NCI-H1048 (cell line): ENCODE results near the gene INO80E.

Source experiments
- DNase-seq: peaks from one replicate; lab custom pipeline; 2025; lab: John Stamatoyannopoulos, UW

Gene INO80E

GRCh38 chr16:29975811-29976511 is 20.1 kb upstream of the INO80E start:
- DNase-seq: no peak

DNA sequence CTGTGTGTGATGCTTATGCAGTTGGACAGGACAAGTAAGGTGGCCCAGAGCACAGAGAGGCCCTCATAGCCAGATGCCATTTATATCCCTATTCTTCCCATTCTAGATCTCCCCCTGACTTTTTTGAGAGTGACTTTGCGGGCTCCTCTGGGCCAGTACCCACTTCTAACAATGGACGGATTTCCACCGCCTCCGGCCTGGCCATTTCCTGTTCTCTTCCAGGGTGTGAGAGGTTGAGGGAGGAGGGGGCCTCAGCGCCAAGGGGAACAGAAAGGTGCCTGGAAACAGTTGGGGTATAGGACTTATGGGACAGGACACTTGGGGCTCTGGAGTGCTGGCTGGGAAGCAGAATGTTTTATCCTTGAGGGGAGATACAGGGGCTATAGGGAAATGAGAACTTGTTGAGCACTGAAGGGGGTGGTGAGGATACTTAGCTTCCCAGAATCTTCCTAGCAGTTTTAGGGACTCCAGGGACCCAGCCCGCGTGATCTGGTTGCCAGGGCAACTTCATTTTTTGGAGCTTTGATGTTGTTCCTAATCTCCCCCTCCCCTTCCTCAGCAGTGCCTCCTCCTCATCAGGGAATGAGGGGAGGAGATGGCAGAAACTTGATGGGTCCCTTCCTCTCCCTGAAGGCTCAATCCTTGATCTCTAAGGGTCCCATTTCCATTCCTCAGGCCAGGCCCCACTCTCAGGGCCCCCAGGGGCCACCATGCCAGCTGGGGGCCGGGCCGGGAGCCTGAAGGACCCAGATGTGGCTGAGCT is 18.8 kb upstream of the INO80E start:
- DNase-seq: no peak

DNA sequence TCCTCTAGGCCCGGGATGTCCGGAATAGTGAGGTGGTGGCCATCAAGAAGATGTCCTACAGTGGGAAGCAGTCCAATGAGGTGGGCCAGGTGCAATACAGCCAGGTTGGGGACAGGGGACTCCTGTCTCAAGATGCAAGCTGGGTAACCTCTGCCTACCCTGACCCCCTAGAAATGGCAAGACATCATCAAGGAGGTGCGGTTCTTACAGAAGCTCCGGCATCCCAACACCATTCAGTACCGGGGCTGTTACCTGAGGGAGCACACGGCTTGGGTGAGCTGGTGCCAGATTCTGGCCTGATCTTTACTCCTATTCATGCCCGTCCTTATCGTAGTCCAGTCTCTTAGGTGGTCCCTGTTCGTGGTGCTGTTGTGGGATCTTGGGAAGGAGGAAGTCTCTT is 18.0 kb upstream of the INO80E start:
- no peak for DNase-seq

DNA sequence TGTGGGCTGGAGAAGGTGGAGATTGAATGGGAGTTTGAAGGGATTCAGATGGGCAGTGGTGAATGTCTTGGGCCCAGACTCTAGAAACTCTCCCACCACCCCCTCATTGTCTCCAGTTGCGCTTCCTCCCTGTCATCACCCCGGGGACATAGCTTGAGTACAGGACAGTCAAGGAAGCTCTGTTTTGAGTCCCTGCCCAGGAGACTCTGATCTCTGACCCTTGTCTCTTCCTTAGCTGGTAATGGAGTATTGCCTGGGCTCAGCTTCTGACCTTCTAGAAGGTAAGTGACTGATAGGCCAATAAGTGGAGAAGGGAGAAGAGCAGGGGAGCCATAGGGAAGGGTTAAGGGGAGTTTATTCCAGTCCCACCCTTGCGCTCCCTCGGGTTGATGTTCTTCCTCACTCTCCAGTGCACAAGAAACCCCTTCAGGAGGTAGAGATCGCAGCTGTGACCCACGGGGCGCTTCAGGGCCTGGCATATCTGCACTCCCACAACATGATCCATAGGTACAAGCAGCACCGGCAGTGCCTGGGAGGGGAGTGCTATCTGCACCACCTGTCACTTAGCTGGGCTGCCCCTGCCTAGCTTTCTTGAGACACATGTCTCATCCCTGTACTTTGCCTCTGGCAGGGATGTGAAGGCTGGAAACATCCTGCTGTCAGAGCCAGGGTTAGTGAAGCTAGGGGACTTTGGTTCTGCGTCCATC is 17.3 kb upstream of the INO80E start:
- no peak for DNase-seq

GRCh38 chr16:29982560-29983419 is 13.3 kb upstream of the INO80E start:
- DNase-seq: no peak

DNA sequence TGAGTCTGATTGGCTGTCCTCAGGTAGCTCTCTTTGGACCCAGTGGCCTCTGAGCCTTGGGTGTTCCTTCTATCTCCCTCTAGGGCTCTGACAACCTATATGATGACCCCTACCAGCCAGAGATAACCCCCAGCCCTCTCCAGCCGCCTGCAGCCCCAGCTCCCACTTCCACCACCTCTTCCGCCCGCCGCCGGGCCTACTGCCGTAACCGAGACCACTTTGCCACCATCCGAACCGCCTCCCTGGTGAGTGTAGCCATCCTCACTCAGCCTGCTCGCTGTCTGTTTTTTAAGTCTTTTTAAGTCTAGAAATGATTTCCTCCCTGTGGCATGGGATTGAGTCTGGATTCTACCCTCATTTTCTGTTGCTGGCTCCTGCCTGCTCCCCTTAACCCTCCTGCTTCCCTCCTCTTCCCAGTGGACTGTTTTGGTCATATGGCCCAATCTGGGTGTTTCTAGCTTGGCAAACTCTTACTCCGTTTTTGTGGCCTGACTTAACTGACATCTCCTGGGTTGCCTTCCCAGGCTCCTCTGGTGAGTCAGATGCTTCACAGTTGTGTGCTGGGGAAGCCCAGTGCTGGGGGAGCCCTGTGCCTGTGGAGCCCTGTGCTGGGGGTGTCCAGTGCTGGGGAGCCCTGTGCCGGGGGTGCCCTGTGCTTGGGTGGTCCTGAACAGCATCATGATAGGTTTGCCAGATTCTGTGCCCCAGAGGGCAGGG is 12.5 kb upstream of the INO80E start:
- no peak for DNase-seq

DNA sequence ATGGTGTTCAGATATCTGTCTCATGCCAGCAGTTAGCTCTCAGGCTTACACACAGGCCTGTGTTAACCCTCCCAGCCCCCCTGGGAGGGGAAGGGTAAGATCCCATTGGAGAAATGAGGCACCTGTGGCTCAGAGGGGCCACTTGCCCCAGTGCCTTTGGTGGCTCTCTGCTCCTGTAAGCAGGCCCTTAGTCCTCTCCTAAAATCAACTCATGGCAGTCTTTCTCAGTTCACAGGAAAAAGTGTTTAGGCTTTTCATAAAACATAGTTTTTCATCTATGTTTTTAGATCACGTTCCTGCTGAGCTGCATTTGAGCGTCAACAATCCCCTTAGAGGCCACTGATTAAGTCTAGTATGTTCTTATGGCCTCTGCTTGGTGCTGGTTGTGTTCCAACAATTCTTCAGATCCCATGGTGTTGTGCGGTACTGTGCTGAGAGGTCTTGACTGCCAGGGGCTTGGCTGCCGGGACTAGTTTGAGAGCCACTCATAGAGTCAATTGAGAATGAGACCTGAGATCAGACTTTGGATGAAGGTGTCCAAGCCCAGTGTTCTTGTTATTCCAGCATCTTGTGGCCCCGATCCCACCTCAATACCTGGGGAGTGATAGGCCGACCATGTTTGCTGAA is 11.8 kb upstream of the INO80E start:
- DNase-seq: no peak

DNA sequence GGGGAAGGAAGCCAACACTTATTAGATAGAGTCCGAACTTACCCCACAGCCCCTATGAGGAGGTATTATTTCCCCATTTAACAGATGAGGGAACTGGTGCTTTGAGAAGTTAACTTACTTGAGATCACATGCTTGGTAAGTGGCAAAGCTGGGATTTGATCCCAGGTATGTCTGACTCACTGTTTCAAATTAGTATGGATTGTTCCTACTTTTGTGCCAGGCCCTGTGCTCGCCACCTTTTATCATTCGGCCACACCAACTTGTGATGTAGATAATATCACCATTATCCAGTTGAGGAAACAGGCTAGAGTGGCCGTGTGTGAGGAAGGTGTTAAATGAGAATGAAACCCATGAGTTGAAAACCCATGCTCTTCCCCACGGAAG is 11.3 kb upstream of the INO80E start:
- DNase-seq: no peak

DNA sequence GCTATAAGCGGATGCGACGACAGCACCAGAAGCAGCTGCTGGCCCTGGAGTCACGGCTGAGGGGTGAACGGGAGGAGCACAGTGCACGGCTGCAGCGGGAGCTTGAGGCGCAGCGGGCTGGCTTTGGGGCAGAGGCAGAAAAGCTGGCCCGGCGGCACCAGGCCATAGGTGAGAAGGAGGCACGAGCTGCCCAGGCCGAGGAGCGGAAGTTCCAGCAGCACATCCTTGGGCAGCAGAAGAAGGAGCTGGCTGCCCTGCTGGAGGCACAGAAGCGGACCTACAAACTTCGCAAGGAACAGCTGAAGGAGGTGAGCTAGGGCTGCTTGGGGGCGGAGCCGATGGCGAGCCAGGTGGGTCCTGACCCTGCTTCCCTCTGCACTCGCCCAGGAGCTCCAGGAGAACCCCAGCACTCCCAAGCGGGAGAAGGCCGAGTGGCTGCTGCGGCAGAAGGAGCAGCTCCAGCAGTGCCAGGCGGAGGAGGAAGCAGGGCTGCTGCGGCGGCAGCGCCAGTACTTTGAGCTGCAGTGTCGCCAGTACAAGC is 10.7 kb upstream of the INO80E start:
- DNase-seq: no peak

DNA sequence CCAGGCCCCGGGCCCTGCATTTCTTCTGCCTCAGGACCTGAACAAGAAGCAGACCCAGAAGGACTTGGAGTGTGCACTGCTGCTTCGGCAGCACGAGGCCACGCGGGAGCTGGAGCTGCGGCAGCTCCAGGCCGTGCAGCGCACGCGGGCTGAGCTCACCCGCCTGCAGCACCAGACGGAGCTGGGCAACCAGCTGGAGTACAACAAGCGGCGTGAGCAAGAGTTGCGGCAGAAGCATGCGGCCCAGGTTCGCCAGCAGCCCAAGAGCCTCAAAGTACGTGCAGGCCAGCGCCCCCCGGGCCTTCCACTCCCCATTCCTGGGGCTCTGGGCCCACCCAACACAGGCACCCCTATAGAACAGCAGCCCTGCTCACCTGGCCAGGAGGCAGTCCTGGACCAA is 9.8 kb upstream of the INO80E start:
- no peak for DNase-seq

DNA sequence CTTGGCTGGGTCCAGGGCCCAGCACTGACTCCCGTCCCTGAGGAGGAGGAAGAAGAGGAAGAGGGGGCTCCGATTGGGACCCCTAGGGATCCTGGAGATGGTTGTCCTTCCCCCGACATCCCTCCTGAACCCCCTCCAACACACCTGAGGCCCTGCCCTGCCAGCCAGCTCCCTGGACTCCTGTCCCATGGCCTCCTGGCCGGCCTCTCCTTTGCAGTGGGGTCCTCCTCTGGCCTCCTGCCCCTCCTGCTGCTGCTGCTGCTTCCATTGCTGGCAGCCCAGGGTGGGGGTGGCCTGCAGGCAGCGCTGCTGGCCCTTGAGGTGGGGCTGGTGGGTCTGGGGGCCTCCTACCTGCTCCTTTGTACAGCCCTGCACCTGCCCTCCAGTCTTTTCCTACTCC is 9.1 kb upstream of the INO80E start:
- DNase-seq: no peak

GRCh38 chr16:29987371-29988085 is 8.5 kb upstream of the INO80E start:
- no peak for DNase-seq

DNA sequence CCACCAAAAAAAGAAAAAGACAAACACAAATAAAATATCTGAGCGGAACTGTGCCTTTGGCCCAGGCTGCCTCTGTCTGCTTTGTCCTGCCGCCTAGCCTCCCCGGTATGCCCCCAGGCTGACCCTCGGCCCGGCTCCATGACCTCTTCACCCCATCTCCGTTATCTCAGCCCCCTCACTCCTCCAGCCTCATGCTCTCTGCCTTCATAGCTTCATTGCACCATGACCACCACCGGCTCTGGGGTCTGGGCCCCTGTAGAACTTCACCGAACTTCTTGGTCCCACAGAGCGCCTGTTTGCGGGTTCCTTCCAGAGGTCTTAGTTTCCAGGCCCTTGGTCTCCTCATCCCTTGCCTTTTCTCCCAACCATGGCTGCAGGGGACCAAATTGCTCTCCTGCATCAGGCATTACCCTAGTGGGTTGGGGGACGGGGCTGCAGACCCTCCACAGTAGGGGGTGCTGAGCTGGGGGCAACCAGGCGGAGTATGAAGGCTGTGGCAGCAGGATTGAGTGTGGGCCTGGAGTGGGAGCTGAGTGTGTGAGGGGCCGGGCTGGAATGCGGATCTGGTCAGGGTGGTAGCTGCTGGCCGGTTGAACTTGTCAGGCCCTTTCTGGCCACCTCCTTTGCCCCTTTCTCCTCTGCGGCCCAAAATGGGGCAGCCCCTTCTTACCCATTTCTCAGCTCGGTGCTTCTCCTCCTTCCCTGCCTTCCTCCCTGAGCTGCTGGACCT is 7.5 kb upstream of the INO80E start:
- DNase-seq: no peak

DNA sequence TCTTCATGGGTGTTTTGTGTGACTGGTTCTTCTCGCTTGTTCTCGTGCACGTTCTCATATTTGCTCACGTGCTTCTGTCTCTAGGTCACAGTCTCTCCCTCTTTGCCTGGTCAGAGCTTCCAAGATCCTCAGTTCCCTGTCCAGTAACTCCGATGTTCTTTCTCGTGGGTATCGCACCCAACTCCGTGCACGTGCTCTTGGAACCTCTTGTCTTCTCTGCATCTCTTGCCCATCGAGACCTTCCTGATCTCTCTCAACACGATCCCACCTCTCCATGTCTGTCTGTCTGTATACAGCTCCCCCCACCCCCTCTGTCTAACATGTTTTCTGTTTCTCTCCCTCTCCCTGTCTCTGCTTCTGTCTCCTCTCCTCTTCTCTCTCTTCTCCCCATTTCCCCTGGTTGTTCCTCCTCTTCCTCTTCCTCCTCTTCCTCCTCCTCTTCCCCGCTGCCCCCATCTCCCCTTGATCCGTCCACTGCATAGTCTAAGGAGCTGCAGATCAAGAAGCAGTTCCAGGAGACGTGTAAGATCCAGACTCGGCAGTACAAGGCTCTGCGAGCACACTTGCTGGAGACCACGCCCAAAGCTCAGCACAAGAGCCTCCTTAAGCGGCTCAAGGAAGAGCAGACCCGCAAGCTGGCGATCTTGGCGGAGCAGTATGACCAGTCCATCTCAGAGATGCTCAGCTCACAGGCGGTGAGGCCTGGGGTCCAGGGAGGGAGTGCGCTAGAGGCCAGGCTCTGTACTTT is 6.8 kb upstream of the INO80E start:
- DNase-seq: no peak

DNA sequence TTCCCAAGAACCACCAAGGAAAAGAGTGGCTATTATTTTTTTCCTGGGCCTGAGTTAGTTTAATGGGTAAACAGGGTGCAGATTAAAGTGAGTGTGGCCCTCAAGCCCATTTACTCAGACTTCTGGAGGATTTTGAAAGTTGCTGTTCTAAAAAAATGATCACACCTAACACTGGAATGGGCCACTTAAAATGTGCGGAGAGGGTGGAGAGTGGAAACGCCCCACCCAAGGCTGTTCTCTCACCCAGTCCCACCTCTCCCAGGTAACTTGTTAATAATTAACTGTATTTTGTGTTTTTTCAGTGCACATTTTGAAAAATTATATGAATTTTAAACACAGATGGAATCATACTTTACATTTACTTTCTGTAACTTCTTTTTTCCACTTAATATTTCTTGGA is 6.0 kb upstream of the INO80E start:
- DNase-seq: no peak

DNA sequence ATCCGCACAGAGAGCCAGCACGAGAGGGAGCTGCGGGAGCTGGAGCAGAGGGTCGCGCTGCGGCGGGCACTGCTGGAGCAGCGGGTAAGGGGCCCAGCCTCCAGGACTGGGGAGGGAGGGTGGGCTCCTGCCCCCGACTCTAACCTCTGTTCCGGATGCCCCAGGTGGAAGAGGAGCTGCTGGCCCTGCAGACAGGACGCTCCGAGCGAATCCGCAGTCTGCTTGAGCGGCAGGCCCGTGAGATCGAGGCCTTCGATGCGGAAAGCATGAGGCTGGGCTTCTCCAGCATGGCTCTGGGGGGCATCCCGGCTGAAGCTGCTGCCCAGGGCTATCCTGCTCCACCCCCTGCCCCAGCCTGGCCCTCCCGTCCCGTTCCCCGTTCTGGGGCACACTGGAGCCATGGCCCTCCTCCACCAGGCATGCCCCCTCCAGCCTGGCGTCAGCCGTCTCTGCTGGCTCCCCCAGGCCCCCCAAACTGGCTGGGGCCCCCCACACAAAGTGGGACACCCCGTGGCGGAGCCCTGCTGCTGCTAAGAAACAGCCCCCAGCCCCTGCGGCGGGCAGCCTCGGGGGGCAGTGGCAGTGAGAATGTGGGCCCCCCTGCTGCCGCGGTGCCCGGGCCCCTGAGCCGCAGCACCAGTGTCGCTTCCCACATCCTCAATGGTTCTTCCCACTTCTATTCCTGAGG is 5.0 kb upstream of the INO80E start:
- no peak for DNase-seq

GRCh38 chr16:29991571-29991904 is 4.5 kb upstream of the INO80E start:
- no peak for DNase-seq

DNA sequence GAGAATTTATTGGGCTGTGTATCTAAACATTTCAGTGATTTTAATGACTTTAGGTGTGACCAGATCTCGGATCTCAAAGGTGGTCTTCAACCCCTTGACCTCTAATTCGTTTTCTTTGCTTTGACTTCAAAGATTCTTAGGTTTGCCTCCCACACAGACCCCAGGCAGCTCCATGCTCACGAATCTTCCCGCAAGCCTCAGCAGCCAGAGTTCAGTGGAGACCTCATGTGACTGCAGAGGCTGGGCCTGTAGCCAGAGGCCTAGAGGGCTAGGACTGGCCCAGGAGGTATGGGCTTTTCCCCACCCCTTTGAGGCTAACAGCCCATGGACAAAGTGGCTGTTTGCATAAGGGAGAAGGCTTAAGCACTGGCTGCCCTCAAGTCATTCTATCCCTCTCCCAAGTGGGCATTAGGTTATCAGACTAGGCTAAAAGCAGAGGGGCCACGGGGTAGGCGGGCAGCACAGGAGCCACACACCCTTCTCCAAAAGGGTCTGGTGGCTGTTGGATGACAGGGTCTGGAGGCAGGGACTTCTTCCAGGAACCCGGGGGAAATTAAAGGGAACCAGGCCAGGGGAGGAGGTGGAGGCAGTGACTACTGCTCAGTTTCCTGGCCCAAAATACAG is 3.6 kb upstream of the INO80E start:
- DNase-seq: no peak
